ENCODE data around the gene ATP1B2.
"Not testable (repeated sequence)": the region's sequence is repeated elsewhere in the genome, so short reads cannot be mapped to it uniquely, and the experiment has no call there.

The ATP1B2 gene

DNA sequence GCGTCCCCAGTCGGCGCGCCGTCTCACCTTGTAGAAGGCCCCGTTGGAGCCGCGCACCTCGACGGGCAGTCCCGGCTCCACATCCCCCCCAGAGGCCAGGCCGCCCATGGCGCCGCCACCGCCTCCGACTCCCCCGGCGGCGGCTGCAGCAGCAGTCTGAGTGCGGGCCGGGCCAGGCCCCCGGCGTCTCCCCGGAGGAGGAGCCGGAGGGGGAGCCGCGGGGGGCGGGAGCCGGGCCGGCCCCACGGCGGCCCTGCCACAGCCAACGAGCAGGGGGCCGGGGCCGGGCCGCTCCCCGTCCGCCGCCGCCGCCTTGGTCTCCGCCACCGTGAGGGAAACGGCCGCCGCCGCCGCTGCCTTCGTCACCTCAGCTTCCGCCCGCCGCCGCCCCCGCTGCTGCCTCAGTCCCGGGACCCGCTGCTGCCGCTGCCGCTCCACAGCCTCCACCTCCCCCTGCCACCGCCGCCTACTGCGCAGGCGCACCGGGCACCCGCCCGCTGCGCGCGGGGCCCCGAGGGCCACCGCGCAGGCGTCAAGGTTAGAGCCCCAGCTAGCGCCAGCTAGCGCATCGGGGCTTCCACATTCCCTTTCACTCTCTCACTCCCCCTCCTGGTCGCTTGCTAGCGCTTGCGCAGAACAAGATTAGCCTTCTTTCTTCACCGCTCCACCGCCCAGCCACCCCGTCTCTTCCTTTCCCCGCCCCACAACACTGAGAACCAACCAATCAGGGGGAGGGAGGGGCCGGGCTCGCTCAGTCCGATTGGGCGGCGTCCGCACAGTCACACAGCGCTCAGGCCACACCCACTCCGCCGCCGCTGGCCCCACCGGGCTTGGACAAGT lies 36.1 kb upstream of the ATP1B2 start, which contains the start of gene FXR2:
Gene FXR2, minus strand, starts transcription at position 473 of the 840 bp plus-strand sequence. Its CDS starts 365 bp downstream, at position 108.
- FAIRE-seq (no peak), DNase-seq (ENCODE audit: insufficient read length, low spot score) (peak; percentile 94)
- TF ChIP-seq, protein P1, sequence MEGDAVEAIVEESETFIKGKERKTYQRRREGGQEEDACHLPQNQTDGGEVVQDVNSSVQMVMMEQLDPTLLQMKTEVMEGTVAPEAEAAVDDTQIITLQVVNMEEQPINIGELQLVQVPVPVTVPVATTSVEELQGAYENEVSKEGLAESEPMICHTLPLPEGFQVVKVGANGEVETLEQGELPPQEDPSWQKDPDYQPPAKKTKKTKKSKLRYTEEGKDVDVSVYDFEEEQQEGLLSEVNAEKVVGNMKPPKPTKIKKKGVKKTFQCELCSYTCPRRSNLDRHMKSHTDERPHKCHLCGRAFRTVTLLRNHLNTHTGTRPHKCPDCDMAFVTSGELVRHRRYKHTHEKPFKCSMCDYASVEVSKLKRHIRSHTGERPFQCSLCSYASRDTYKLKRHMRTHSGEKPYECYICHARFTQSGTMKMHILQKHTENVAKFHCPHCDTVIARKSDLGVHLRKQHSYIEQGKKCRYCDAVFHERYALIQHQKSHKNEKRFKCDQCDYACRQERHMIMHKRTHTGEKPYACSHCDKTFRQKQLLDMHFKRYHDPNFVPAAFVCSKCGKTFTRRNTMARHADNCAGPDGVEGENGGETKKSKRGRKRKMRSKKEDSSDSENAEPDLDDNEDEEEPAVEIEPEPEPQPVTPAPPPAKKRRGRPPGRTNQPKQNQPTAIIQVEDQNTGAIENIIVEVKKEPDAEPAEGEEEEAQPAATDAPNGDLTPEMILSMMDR (IDR thresholded peaks at IDR 0.05; ENCODE audit: insufficient read depth, missing control alignments), result peak; percentile 40

DNA sequence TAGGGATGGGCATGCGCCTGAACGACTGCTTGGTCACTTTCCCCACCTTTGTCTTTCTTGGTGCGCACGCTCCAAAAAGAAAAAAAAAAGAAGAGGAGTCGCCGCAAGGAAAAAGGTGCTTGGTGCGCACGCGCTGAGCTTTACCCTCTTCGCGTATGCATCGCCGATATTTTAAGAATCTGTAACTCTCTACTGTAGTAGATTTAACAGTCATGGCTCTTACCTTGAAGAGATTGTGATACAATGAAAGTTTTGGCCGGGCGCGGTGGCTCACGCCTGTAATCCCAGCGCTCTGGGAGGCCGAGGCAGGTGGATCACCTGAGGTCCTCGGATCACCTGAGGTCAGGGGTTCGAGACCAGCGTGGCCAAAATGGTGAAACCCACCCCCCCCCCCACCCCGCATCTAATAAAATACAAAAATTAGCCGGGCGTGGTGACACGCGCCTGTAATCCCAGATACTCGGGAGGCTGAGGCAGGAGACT lies 35.4 kb upstream of the ATP1B2 start:
- TF ChIP-seq, protein P1 (IDR thresholded peaks at IDR 0.05; ENCODE audit: insufficient read depth, missing control alignments), result no peak
- FAIRE-seq (no peak), DNase-seq (ENCODE audit: insufficient read length, low spot score) (no peak)

DNA sequence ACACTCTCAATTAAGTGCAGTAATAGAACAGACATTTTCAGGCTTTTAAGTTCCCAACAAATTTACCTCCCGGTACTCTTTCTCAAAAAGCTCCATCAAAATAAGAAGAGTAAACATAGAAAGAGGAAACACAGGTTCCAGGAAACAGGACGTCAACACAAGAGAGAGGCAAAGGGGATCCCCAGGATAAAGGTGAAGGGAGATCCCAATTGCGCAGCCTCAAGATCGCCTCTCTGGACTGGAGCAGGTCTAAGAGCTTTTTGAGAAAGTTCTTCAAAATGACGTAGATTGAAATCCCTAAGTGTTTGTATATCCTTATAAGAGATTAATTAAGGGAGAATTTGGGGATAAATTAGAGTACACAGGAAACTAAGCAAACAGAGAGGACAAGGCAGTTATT lies 32.1 kb upstream of the ATP1B2 start:
- TF ChIP-seq, protein P1 (IDR thresholded peaks at IDR 0.05; ENCODE audit: insufficient read depth, missing control alignments), result no peak
- no peak for DNase-seq (ENCODE audit: insufficient read length, low spot score)
- no peak for FAIRE-seq

DNA sequence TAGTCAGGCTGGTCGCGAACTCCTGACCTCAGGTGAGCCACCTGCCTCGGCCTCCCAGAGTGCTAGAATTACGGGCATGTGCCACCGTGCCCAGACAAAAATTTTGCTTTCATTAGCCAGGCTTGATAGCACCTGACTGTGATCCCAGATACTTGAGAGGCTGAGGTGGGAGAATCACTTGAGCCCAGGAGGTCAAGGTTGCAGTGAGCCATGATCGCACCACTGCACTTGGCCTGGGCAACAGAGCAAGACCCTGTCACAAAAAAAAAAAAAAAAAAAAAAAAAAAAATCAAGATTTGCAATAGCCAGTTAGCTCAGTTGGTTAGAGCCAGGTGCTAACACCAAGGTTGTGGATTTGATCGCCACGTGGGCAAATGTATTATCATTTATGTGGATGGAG lies 29.9 kb upstream of the ATP1B2 start:
- FAIRE-seq, result no peak
- TF ChIP-seq, protein P1 (IDR thresholded peaks at IDR 0.05; ENCODE audit: insufficient read depth, missing control alignments), result no peak
- no peak for DNase-seq (ENCODE audit: insufficient read length, low spot score)

DNA sequence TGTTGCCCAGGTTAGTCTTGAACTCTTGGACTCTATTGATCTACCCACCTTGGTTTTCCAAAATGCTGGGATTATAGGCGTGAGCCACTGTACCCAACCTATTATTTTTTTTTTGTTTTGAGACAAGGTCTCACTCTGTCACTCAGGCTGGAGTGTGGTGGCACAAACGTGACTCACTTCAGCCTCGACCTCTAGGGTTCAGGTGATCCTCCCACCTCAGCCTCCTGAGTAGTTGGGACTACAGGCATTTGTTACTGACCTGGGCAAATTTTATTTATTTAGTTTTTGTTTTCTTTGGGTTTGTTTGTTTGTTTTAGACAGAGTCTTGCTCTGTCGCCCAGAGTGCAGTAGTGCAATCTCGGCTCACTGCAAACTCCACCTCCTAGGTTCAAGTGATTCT lies 27.1 kb upstream of the ATP1B2 start:
- TF ChIP-seq, protein P1 (IDR thresholded peaks at IDR 0.05; ENCODE audit: insufficient read depth, missing control alignments), result no peak
- FAIRE-seq, result no peak
- DNase-seq (ENCODE audit: insufficient read length, low spot score), result no peak

DNA sequence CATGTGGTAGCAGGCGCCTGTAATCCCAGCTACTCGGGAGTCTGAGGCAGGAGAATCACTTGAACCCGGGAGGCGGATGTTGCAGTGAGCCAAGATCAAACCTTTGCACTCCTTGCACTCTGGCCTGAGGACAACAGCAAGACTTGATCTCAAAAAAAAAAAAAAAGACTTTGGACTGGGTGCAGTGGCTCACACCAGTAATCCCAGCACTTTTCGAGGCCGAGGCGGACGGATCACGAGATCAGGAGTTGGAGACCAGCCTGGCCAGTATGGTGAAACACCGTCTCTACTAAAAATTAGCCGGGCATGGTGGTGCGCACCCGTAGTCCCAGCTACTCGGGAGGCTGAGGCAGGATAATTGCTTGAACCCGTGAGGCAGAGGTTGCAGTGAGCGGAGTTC lies 25.0 kb upstream of the ATP1B2 start:
- not testable (repeated sequence) for DNase-seq (ENCODE audit: insufficient read length, low spot score); FAIRE-seq

DNA sequence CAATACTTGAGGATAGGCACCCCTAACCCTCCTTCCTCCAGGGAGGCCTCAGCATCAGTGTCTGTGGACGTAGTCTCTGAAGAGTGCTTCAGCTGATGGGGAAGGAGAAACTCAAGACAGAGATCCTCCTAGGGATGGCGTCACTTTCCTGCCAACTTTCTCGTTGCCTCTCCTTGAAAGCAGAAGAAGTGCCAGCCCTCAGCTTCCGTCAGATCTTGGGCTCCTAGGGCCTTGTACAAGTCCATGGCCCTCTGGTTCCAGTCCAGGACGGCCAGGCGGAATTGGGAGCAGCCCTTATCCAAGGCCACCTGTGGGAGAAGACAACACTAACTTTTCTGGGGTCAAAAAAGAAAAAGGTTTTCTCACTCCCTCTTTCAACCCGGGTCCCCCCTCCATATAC lies 24.4 kb upstream of the ATP1B2 start:
- TF ChIP-seq, protein P1 (IDR thresholded peaks at IDR 0.05; ENCODE audit: insufficient read depth, missing control alignments), result no peak
- DNase-seq (ENCODE audit: insufficient read length, low spot score), result no peak
- no peak for FAIRE-seq
